ENCODE data around the gene TMEM139. TPM values are rescaled to one million over a fixed set of nuclear protein-coding genes. Genes with fewer than 3 reads are reported as not detected.

The TMEM139 gene
- total RNA-seq, 1 donor from 2014 or later = 1.0 TPM

GRCh38 chr7:143243614-143244013 is 41.1 kb upstream of the TMEM139 start:
- no peaks in the 10 kb centered on the region for H3K36me3 ChIP-seq (ENCODE audit: control insufficient read depth in 3 of 3, insufficient read depth in 3 of 3, low read length in 3 of 3)
- no peaks in the 10 kb centered on the region for H3K27me3 ChIP-seq (ENCODE audit: control insufficient read depth in 3 of 3, insufficient read depth in 3 of 3, low read length in 3 of 3)
- no peak overlapping the region for H3K4me3 ChIP-seq (ENCODE audit: low read length in 3 of 3)
- peaks cover 0 to 4% (median 2%) of the 10 kb centered on the region in 3 donors for H3K4me1 ChIP-seq (ENCODE audit: control insufficient read depth in 3 of 3, insufficient read depth in 3 of 3, low read length in 3 of 3)
- H3K9ac ChIP-seq (ENCODE audit: low read depth in 1 of 3, low read length in 3 of 3) = no peak overlapping the region
- no peak overlapping the region for H3K27ac ChIP-seq (ENCODE audit: low read depth, low read length)
- H3K9me3 ChIP-seq (ENCODE audit: control insufficient read depth in 3 of 3, low read length in 3 of 3) = no peaks in the 10 kb centered on the region

- H3K4me1 ChIP-seq (ENCODE audit: control insufficient read depth in 3 of 3, insufficient read depth in 3 of 3, low read length in 3 of 3) = peaks cover 0 to 4% (median 2%) of the 10 kb centered on the region in 3 donors
- no peak overlapping the region for H3K4me3 ChIP-seq (ENCODE audit: low read length in 3 of 3)
- no peaks in the 10 kb centered on the region for H3K27me3 ChIP-seq (ENCODE audit: control insufficient read depth in 3 of 3, insufficient read depth in 3 of 3, low read length in 3 of 3)
- no peaks in the 10 kb centered on the region for H3K9me3 ChIP-seq (ENCODE audit: control insufficient read depth in 3 of 3, low read length in 3 of 3)
- no peak overlapping the region for H3K9ac ChIP-seq (ENCODE audit: low read depth in 1 of 3, low read length in 3 of 3)
- H3K27ac ChIP-seq (ENCODE audit: low read depth, low read length) = no peak overlapping the region
- H3K36me3 ChIP-seq (ENCODE audit: control insufficient read depth in 3 of 3, insufficient read depth in 3 of 3, low read length in 3 of 3) = no peaks in the 10 kb centered on the region
Observed at GRCh38 chr7:143244321-143244720, 40.4 kb upstream of the TMEM139 start.

- Histone ChIP-seq H3K36me3 (ENCODE audit: control insufficient read depth in 3 of 3, insufficient read depth in 3 of 3, low read length in 3 of 3) (no peaks in the 10 kb centered on the region), H3K9me3 (ENCODE audit: control insufficient read depth in 3 of 3, low read length in 3 of 3) (no peaks in the 10 kb centered on the region), H3K27me3 (ENCODE audit: control insufficient read depth in 3 of 3, insufficient read depth in 3 of 3, low read length in 3 of 3) (no peaks in the 10 kb centered on the region), H3K4me1 (ENCODE audit: control insufficient read depth in 3 of 3, insufficient read depth in 3 of 3, low read length in 3 of 3) (peaks cover 0 to 4% (median 2%) of the 10 kb centered on the region in 3 donors), H3K4me3 (ENCODE audit: low read length in 3 of 3) (no peak overlapping the region), H3K9ac (ENCODE audit: low read depth in 1 of 3, low read length in 3 of 3) (no peak overlapping the region), H3K27ac (ENCODE audit: low read depth, low read length) (no peak overlapping the region)
Observed at GRCh38 chr7:143245123-143245522, 39.6 kb upstream of the TMEM139 start.

- H3K27me3 ChIP-seq (ENCODE audit: control insufficient read depth in 3 of 3, insufficient read depth in 3 of 3, low read length in 3 of 3) = no peaks in the 10 kb centered on the region
- H3K4me1 ChIP-seq (ENCODE audit: control insufficient read depth in 3 of 3, insufficient read depth in 3 of 3, low read length in 3 of 3) = no peaks in the 10 kb centered on the region
- H3K36me3 ChIP-seq (ENCODE audit: control insufficient read depth in 3 of 3, insufficient read depth in 3 of 3, low read length in 3 of 3) = no peaks in the 10 kb centered on the region
- no peak overlapping the region for H3K9ac ChIP-seq (ENCODE audit: low read depth in 1 of 3, low read length in 3 of 3)
- H3K9me3 ChIP-seq (ENCODE audit: control insufficient read depth in 3 of 3, low read length in 3 of 3) = no peaks in the 10 kb centered on the region
- H3K27ac ChIP-seq (ENCODE audit: low read depth, low read length) = no peak overlapping the region
- no peak overlapping the region for H3K4me3 ChIP-seq (ENCODE audit: low read length in 3 of 3)
Observed at GRCh38 chr7:143247372-143247771, 37.4 kb upstream of the TMEM139 start.

- no peaks in the 10 kb centered on the region for H3K9me3 ChIP-seq (ENCODE audit: control insufficient read depth in 3 of 3, low read length in 3 of 3)
- no peak overlapping the region for H3K4me3 ChIP-seq (ENCODE audit: low read length in 3 of 3)
- H3K9ac ChIP-seq (ENCODE audit: low read depth in 1 of 3, low read length in 3 of 3) = no peak overlapping the region
- H3K27ac ChIP-seq (ENCODE audit: low read depth, low read length) = no peak overlapping the region
- no peaks in the 10 kb centered on the region for H3K36me3 ChIP-seq (ENCODE audit: control insufficient read depth in 3 of 3, insufficient read depth in 3 of 3, low read length in 3 of 3)
- no peaks in the 10 kb centered on the region for H3K4me1 ChIP-seq (ENCODE audit: control insufficient read depth in 3 of 3, insufficient read depth in 3 of 3, low read length in 3 of 3)
- H3K27me3 ChIP-seq (ENCODE audit: control insufficient read depth in 3 of 3, insufficient read depth in 3 of 3, low read length in 3 of 3) = no peaks in the 10 kb centered on the region
Observed at GRCh38 chr7:143248761-143249354, 35.9 kb upstream of the TMEM139 start.

- H3K36me3 ChIP-seq (ENCODE audit: control insufficient read depth in 3 of 3, insufficient read depth in 3 of 3, low read length in 3 of 3) = no peaks in the 10 kb centered on the region
- no peaks in the 10 kb centered on the region for H3K9me3 ChIP-seq (ENCODE audit: control insufficient read depth in 3 of 3, low read length in 3 of 3)
- no peaks in the 10 kb centered on the region for H3K27me3 ChIP-seq (ENCODE audit: control insufficient read depth in 3 of 3, insufficient read depth in 3 of 3, low read length in 3 of 3)
- H3K4me1 ChIP-seq (ENCODE audit: control insufficient read depth in 3 of 3, insufficient read depth in 3 of 3, low read length in 3 of 3) = no peaks in the 10 kb centered on the region
- no peak overlapping the region for H3K9ac ChIP-seq (ENCODE audit: low read depth in 1 of 3, low read length in 3 of 3)
- no peak overlapping the region for H3K4me3 ChIP-seq (ENCODE audit: low read length in 3 of 3)
- no peak overlapping the region for H3K27ac ChIP-seq (ENCODE audit: low read depth, low read length)
Observed at GRCh38 chr7:143250199-143250598, 34.6 kb upstream of the TMEM139 start.

- Histone ChIP-seq H3K27me3 (ENCODE audit: control insufficient read depth in 3 of 3, insufficient read depth in 3 of 3, low read length in 3 of 3) (no peaks in the 10 kb centered on the region), H3K9ac (ENCODE audit: low read depth in 1 of 3, low read length in 3 of 3) (no peak overlapping the region), H3K27ac (ENCODE audit: low read depth, low read length) (no peak overlapping the region)
Observed at GRCh38 chr7:143250822-143251221, 33.9 kb upstream of the TMEM139 start.

GRCh38 chr7:143252006-143252405 is 32.8 kb upstream of the TMEM139 start:
- H3K36me3 ChIP-seq (ENCODE audit: control insufficient read depth in 3 of 3, insufficient read depth in 3 of 3, low read length in 3 of 3) = no peaks in the 10 kb centered on the region
- no peaks in the 10 kb centered on the region for H3K27me3 ChIP-seq (ENCODE audit: control insufficient read depth in 3 of 3, insufficient read depth in 3 of 3, low read length in 3 of 3)
- no peaks in the 10 kb centered on the region for H3K4me1 ChIP-seq (ENCODE audit: control insufficient read depth in 3 of 3, insufficient read depth in 3 of 3, low read length in 3 of 3)
- no peak overlapping the region for H3K4me3 ChIP-seq (ENCODE audit: low read length in 3 of 3)
- H3K27ac ChIP-seq (ENCODE audit: low read depth, low read length) = no peak overlapping the region
- no peaks in the 10 kb centered on the region for H3K9me3 ChIP-seq (ENCODE audit: control insufficient read depth in 3 of 3, low read length in 3 of 3)
- H3K9ac ChIP-seq (ENCODE audit: low read depth in 1 of 3, low read length in 3 of 3) = no peak overlapping the region

More at GRCh38 chr7:143250822-143251221, 33.9 kb upstream of the TMEM139 start:
- Histone ChIP-seq H3K9me3 (ENCODE audit: control insufficient read depth in 3 of 3, low read length in 3 of 3) (no peaks in the 10 kb centered on the region), H3K36me3 (ENCODE audit: control insufficient read depth in 3 of 3, insufficient read depth in 3 of 3, low read length in 3 of 3) (no peaks in the 10 kb centered on the region), H3K4me3 (ENCODE audit: low read length in 3 of 3) (no peak overlapping the region), H3K4me1 (ENCODE audit: control insufficient read depth in 3 of 3, insufficient read depth in 3 of 3, low read length in 3 of 3) (no peaks in the 10 kb centered on the region)

GRCh38 chr7:143255564-143255963 is 29.2 kb upstream of the TMEM139 start:
- no peak overlapping the region for H3K4me3 ChIP-seq (ENCODE audit: low read length in 3 of 3)
- H3K36me3 ChIP-seq (ENCODE audit: control insufficient read depth in 3 of 3, insufficient read depth in 3 of 3, low read length in 3 of 3) = no peaks in the 10 kb centered on the region
- H3K27ac ChIP-seq (ENCODE audit: low read depth, low read length) = no peak overlapping the region
- no peaks in the 10 kb centered on the region for H3K4me1 ChIP-seq (ENCODE audit: control insufficient read depth in 3 of 3, insufficient read depth in 3 of 3, low read length in 3 of 3)
- H3K9ac ChIP-seq (ENCODE audit: low read depth in 1 of 3, low read length in 3 of 3) = no peak overlapping the region
- H3K27me3 ChIP-seq (ENCODE audit: control insufficient read depth in 3 of 3, insufficient read depth in 3 of 3, low read length in 3 of 3) = no peaks in the 10 kb centered on the region
- H3K9me3 ChIP-seq (ENCODE audit: control insufficient read depth in 3 of 3, low read length in 3 of 3) = no peaks in the 10 kb centered on the region

GRCh38 chr7:143256325-143256724 is 28.4 kb upstream of the TMEM139 start:
- Histone ChIP-seq H3K9me3 (ENCODE audit: control insufficient read depth in 3 of 3, low read length in 3 of 3) (no peaks in the 10 kb centered on the region), H3K27me3 (ENCODE audit: control insufficient read depth in 3 of 3, insufficient read depth in 3 of 3, low read length in 3 of 3) (no peaks in the 10 kb centered on the region), H3K27ac (ENCODE audit: low read depth, low read length) (no peak overlapping the region), H3K36me3 (ENCODE audit: control insufficient read depth in 3 of 3, insufficient read depth in 3 of 3, low read length in 3 of 3) (no peaks in the 10 kb centered on the region), H3K9ac (ENCODE audit: low read depth in 1 of 3, low read length in 3 of 3) (no peak overlapping the region), H3K4me1 (ENCODE audit: control insufficient read depth in 3 of 3, insufficient read depth in 3 of 3, low read length in 3 of 3) (no peaks in the 10 kb centered on the region), H3K4me3 (ENCODE audit: low read length in 3 of 3) (no peak overlapping the region)

All from skeletal muscle tissue (tissue), 4 donors.